DOHH2 (cell line): ENCODE results near the gene RBBP8NL.

Experiments used
- EZH2phosphoT487 ChIP-seq: fragments of 200-600 bp; sonication (generic); IDR thresholded peaks from 2 replicates; pipeline ENCODE4 v1.6.1; 2017; ENCODE audit warnings: borderline replicate concordance, mild to moderate bottlenecking, antibody characterized with exemption, low read length, moderate library complexity, mixed read lengths
- TF ChIP-seq, protein P1 (sequence below): fragments of 200-600 bp; sonication (generic); IDR thresholded peaks from one replicate; pipeline ENCODE4 v1.5.1; 2014; ENCODE audit warnings: antibody characterized with exemption, mild to moderate bottlenecking, low read depth, low read length; ENCODE audit not compliant: poor library complexity, severe bottlenecking

DNA sequence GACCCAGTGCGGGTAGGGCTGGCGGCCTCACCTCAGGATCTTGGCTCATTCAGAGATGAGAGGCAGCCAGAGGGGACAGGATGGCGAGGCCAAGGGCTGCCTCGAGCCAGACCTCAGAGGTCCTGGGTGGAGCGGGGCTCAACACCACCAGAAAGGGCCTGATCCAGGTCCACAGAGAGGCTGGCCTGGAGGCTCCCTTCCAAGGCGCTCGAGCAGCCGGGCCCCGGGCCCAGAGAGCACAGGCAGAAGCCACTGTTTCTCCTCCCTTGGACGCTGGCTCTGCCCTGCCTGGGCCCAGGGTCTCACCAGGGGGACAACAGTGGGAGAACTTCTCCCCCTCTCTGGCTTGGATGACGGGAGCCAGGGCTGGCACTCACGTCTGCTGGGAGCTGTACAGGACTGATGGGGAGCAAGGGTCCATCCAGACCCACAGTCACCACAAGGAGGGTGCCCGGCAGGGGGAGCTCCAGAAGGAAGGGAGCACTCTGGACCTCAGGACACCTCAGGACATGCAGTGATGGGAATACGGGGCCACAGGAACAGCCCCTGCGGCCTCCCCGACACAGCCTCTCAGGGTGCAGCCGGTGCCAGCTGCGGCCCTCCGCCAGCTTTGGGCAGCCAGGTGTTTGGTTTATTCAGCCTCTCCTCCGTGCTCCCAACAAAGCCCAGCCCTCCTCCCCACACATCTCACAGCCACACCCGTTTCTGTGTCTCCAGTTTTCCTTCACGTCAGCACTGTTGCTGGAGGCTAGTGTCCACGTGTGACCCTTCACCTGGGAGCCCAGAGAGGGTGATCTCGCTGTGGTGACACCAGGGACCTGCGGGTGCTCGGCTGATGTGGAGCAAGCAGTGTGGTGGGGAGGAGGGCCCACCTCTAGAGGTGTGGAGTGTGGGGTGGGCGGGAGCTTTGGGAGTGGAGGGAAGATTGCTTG, 31.8 kb downstream of the RBBP8NL start:
- no peak for TF ChIP-seq EZH2phosphoT487
- TF ChIP-seq, protein P1, sequence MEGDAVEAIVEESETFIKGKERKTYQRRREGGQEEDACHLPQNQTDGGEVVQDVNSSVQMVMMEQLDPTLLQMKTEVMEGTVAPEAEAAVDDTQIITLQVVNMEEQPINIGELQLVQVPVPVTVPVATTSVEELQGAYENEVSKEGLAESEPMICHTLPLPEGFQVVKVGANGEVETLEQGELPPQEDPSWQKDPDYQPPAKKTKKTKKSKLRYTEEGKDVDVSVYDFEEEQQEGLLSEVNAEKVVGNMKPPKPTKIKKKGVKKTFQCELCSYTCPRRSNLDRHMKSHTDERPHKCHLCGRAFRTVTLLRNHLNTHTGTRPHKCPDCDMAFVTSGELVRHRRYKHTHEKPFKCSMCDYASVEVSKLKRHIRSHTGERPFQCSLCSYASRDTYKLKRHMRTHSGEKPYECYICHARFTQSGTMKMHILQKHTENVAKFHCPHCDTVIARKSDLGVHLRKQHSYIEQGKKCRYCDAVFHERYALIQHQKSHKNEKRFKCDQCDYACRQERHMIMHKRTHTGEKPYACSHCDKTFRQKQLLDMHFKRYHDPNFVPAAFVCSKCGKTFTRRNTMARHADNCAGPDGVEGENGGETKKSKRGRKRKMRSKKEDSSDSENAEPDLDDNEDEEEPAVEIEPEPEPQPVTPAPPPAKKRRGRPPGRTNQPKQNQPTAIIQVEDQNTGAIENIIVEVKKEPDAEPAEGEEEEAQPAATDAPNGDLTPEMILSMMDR = no peak
